ENCODE measurements around the gene SPATA2. TPM values are rescaled to one million over a fixed set of nuclear protein-coding genes. Genes with fewer than 3 reads are reported as not detected.
"Not testable (repeated sequence)": the region's sequence is repeated elsewhere in the genome, so short reads cannot be mapped to it uniquely, and the experiment has no call there.

The SPATA2 gene
- total RNA-seq = 8.7 TPM
- long read RNA-seq, full-length matches to known transcripts = 25 of 32 reads
- long read RNA-seq, partial matches to known transcripts = 4 of 32 reads
- long read RNA-seq, other reads (novel, unspliced or antisense) = 3 of 32 reads

DNA sequence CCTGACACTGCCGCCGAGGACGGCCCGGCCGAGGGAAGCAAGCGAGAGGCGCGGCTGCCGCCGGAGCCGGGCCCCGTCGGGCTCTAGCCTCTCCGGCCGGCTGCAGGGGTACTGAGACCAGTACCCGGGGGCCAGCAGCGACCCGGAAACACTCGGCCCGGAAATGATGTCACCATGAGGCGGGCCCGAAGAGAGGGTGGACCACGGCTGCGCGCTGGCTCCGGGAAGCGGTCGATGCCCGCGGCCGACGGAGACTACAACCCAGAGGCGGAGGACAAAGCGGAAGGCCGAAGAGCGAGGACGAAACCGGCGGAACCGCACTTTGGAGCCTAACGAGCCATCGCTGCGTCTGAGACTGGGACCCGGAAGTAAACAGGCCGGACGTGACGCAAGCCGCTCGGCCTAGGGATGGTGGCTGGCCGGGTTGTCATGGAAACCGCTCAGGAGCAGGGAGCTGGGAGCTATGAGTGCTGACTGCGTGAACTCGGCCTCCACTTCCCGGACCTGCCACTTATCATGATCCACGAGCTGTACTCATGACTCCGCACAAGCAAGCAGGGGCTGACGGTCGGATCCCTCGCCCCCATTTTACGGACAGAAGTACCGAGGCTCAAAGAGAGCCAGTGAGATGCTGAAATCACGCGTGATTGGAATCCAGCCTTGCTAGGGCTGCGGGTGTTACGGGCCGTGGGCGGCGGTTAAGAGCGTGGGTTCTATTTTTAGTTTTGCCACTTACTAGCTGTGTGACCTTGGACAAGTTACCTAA lies at the start of gene SPATA2:
Gene SPATA2, minus strand, starts transcription at position 150 of the 766 bp plus-strand sequence. CDS start 7,039 bp downstream, outside the sequence.
- intact Hi-C loops (cut with DNase I) = no loop called here
- peak within 1 kb of the TSS; percentile 100 for H3K4me3 ChIP-seq
- TF ChIP-seq, protein P1, sequence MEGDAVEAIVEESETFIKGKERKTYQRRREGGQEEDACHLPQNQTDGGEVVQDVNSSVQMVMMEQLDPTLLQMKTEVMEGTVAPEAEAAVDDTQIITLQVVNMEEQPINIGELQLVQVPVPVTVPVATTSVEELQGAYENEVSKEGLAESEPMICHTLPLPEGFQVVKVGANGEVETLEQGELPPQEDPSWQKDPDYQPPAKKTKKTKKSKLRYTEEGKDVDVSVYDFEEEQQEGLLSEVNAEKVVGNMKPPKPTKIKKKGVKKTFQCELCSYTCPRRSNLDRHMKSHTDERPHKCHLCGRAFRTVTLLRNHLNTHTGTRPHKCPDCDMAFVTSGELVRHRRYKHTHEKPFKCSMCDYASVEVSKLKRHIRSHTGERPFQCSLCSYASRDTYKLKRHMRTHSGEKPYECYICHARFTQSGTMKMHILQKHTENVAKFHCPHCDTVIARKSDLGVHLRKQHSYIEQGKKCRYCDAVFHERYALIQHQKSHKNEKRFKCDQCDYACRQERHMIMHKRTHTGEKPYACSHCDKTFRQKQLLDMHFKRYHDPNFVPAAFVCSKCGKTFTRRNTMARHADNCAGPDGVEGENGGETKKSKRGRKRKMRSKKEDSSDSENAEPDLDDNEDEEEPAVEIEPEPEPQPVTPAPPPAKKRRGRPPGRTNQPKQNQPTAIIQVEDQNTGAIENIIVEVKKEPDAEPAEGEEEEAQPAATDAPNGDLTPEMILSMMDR (IDR thresholded peaks at IDR 0.05) = no peak
- ATAC-seq = peak; percentile 94
- no peaks in the 10 kb centered on the region for H3K9me3 ChIP-seq
- H3K4me1 ChIP-seq = peaks cover 22% of the 10 kb centered on the region
- peak; percentile 98 for DNase-seq
- no peaks in the 10 kb centered on the region for H3K27me3 ChIP-seq
- H3K36me3 ChIP-seq = no peaks in the 10 kb centered on the region
- peak within 1 kb of the TSS; percentile 100 for H3K27ac ChIP-seq

DNA sequence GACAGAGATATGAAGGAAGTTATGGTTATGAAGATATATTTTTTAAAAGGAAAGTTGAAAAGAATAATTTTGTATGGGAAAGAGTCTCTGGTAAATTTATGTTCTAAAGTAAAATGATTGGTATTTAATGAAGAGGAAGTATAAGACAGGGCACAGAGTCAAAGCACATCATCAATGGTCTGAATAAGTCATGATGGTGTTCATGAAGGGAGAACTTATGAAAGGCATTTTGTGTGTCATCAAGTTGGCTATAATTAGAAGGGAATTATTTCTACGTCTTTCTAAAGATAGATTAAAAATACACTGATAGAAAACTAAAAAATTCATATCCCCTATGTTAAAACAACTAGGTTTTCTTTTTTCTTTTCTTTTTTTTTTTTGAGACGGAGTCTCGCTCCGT lies 46.1 kb upstream of the SPATA2 start:
- ATAC-seq (no peak), DNase-seq (no peak)
- Histone ChIP-seq H3K4me3 (no peak overlapping the region), H3K27me3 (no peaks in the 10 kb centered on the region), H3K27ac (no peak overlapping the region), H3K36me3 (peaks cover 14% of the 10 kb centered on the region), H3K4me1 (no peaks in the 10 kb centered on the region), H3K9me3 (no peaks in the 10 kb centered on the region)
- intact Hi-C loops (cut with DNase I) = no loop called here
- TF ChIP-seq, protein P1 (IDR thresholded peaks at IDR 0.05) = no peak

- H3K4me1 ChIP-seq; ATAC-seq; DNase-seq; intact Hi-C loops (cut with DNase I); H3K4me3 ChIP-seq; H3K27me3 ChIP-seq; H3K9me3 ChIP-seq; H3K27ac ChIP-seq: not testable (repeated sequence)
- H3K36me3 ChIP-seq = peaks cover 55% of the 10 kb centered on the region
These were observed 42.0 kb upstream of the SPATA2 start for GRCh38 chr20:49957089-49957938.

- DNase-seq (no peak), ATAC-seq (no peak)
- Histone ChIP-seq H3K4me1 (no peaks in the 10 kb centered on the region), H3K27me3 (no peaks in the 10 kb centered on the region), H3K36me3 (peaks cover 61% of the 10 kb centered on the region), H3K27ac (no peak overlapping the region), H3K9me3 (no peaks in the 10 kb centered on the region), H3K4me3 (no peak overlapping the region)
- intact Hi-C loops (cut with DNase I) = no loop called here
- TF ChIP-seq, protein P1 (IDR thresholded peaks at IDR 0.05) = no peak
These were observed 41.4 kb upstream of the SPATA2 start for GRCh38 chr20:49956689-49957088.

GRCh38 chr20:49955830-49956396 lies 40.6 kb upstream of the SPATA2 start:
- peaks cover 69% of the 10 kb centered on the region for H3K36me3 ChIP-seq
- H3K4me3 ChIP-seq; ATAC-seq; H3K9me3 ChIP-seq; H3K27ac ChIP-seq; H3K27me3 ChIP-seq; DNase-seq; H3K4me1 ChIP-seq; intact Hi-C loops (cut with DNase I): not testable (repeated sequence)

DNA sequence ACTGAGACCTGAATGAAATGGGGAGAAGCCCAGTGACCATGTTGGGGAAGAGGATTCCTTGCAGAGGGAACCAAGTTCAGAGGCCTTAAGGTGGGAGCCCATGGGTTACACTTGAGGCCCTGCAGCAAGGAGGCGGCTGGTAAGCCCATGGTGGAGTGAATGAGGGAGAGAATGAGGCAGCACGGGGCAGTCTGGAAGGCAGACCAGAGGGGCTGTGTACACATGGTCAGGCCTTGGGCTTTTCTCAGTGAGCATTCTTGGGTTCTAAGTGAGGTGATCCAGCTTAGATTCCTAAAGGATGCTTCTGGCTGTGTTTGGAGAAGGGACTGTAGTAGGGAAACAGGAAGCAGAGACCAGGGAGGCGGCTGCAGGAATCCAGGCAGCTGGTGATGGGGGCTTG lies 39.8 kb upstream of the SPATA2 start:
- H3K4me1 ChIP-seq = no peaks in the 10 kb centered on the region
- DNase-seq (no peak), ATAC-seq (no peak)
- no peaks in the 10 kb centered on the region for H3K9me3 ChIP-seq
- no peak overlapping the region for H3K4me3 ChIP-seq
- no peaks in the 10 kb centered on the region for H3K27me3 ChIP-seq
- H3K36me3 ChIP-seq = peaks cover 76% of the 10 kb centered on the region
- intact Hi-C loops (cut with DNase I) = no loop called here
- no peak overlapping the region for H3K27ac ChIP-seq
- TF ChIP-seq, protein P1 (IDR thresholded peaks at IDR 0.05) = no peak

Data from upper lobe of right lung (tissue), 1 donor.